ENCODE data around the gene PEAR1. TPM values are rescaled to one million over a fixed set of nuclear protein-coding genes. Genes with fewer than 3 reads are reported as not detected.

PEAR1 gene
- total RNA-seq, 1 donor from 2014 or later = 17.9 TPM

GRCh38 chr1:156927215-156928042 is 33.9 kb downstream of the PEAR1 start:
- no peaks in the 10 kb centered on the region for H3K36me3 ChIP-seq
- peak overlapping the region; percentile 8 for H3K4me3 ChIP-seq
- intact Hi-C loops (cut with DNase I) = no loop called here
- no peaks in the 10 kb centered on the region for H3K9me3 ChIP-seq
- H3K27me3 ChIP-seq = peaks cover 57% of the 10 kb centered on the region
- TF ChIP-seq CTCF (IDR thresholded peaks at IDR 0.05) = peak; percentile 64
- DNase-seq (peak; percentile 88), ATAC-seq (peak; percentile 79)
- H3K4me1 ChIP-seq = peaks cover 25% of the 10 kb centered on the region
- H3K27ac ChIP-seq = no peak overlapping the region

GRCh38 chr1:156928043-156928602 is 34.6 kb downstream of the PEAR1 start:
- intact Hi-C loops (cut with DNase I) = no loop called here
- Histone ChIP-seq H3K4me1 (peaks cover 23% of the 10 kb centered on the region), H3K27me3 (peaks cover 50% of the 10 kb centered on the region), H3K9me3 (no peaks in the 10 kb centered on the region), H3K27ac (no peak overlapping the region), H3K36me3 (no peaks in the 10 kb centered on the region), H3K4me3 (peak overlapping the region; percentile 8)
- no peak for TF ChIP-seq CTCF (IDR thresholded peaks at IDR 0.05)
- DNase-seq (no peak), ATAC-seq (no peak)

GRCh38 chr1:156929596-156930238 is 36.2 kb downstream of the PEAR1 start:
- no peak for DNase-seq
- no peaks in the 10 kb centered on the region for H3K36me3 ChIP-seq
- peaks cover 11% of the 10 kb centered on the region for H3K4me1 ChIP-seq
- intact Hi-C loops (cut with DNase I) = no loop called here
- no peaks in the 10 kb centered on the region for H3K9me3 ChIP-seq
- no peak overlapping the region for H3K4me3 ChIP-seq
- no peak for ATAC-seq
- no peak overlapping the region for H3K27ac ChIP-seq
- no peak for TF ChIP-seq CTCF (IDR thresholded peaks at IDR 0.05)
- H3K27me3 ChIP-seq = peaks cover 34% of the 10 kb centered on the region

- Histone ChIP-seq H3K36me3 (peaks cover 8% of the 10 kb centered on the region), H3K4me3 (no peak overlapping the region), H3K4me1 (peaks cover 11% of the 10 kb centered on the region), H3K9me3 (no peaks in the 10 kb centered on the region), H3K27ac (no peak overlapping the region), H3K27me3 (peaks cover 28% of the 10 kb centered on the region)
- DNase-seq (no peak), ATAC-seq (no peak)
- TF ChIP-seq CTCF (IDR thresholded peaks at IDR 0.05) = no peak
- intact Hi-C loops (cut with DNase I) = no loop called here
Measured at GRCh38 chr1:156930483-156930882, 37.0 kb downstream of the PEAR1 start.

GRCh38 chr1:156931211-156931952 is 37.9 kb downstream of the PEAR1 start:
- peak; percentile 45 for ATAC-seq
- intact Hi-C loops (cut with DNase I) = no loop called here
- no peaks in the 10 kb centered on the region for H3K9me3 ChIP-seq
- H3K27ac ChIP-seq = no peak overlapping the region
- peaks cover 11% of the 10 kb centered on the region for H3K36me3 ChIP-seq
- peaks cover 26% of the 10 kb centered on the region for H3K27me3 ChIP-seq
- no peak for DNase-seq
- peaks cover 11% of the 10 kb centered on the region for H3K4me1 ChIP-seq
- H3K4me3 ChIP-seq = peak overlapping the region; percentile 11
- no peak for TF ChIP-seq CTCF (IDR thresholded peaks at IDR 0.05)

Data from upper lobe of right lung (tissue), 1 donor.